Neuron (in vitro differentiated cells): ENCODE data around the gene SLC26A9.

Source experiments
- H2AFZ ChIP-seq: one replicate; pipeline ENCODE4 v1.6.1; 2013; ENCODE audit warnings: low read depth, mild to moderate bottlenecking, inconsistent platforms, low read length, moderate library complexity
- H3K27me3 ChIP-seq: one replicate; pipeline ENCODE4 v1.6.1; 2013; ENCODE audit warnings: low read length; ENCODE audit not compliant: insufficient read depth
- H3K36me3 ChIP-seq: one replicate; pipeline ENCODE4 v1.6.1; 2013; ENCODE audit warnings: low read length; ENCODE audit not compliant: insufficient read depth
- H3K4me1 ChIP-seq: one replicate; pipeline ENCODE4 v1.6.1; 2013; ENCODE audit warnings: low read length; ENCODE audit not compliant: insufficient read depth
- H3K4me3 ChIP-seq: 2 replicates; pipeline ENCODE4 v1.5.1; 2013; ENCODE audit warnings: mild to moderate bottlenecking, low read length, moderate library complexity
- H3K9me3 ChIP-seq: one replicate; pipeline ENCODE4 v1.6.1; 2013; ENCODE audit warnings: low read length

The SLC26A9 gene

GRCh38 chr1:205925736-205926135 lies 17.5 kb downstream of the SLC26A9 start:
- Histone ChIP-seq H3K9me3 (no peaks in the 10 kb centered on the region), H3K4me1 (no peaks in the 10 kb centered on the region), H3K27me3 (peaks cover 3% of the 10 kb centered on the region), H3K4me3 (no peak overlapping the region), H3K36me3 (no peaks in the 10 kb centered on the region), H2AFZ (no peak overlapping the region)

- Histone ChIP-seq H3K9me3 (no peaks in the 10 kb centered on the region), H3K4me3 (no peak overlapping the region), H3K36me3 (no peaks in the 10 kb centered on the region), H3K4me1 (no peaks in the 10 kb centered on the region), H2AFZ (no peak overlapping the region), H3K27me3 (peaks cover 3% of the 10 kb centered on the region)
These were observed 18.8 kb downstream of the SLC26A9 start for GRCh38 chr1:205924460-205924790.

GRCh38 chr1:205923651-205924459 lies 19.4 kb downstream of the SLC26A9 start:
- H3K27me3 ChIP-seq = peaks cover 3% of the 10 kb centered on the region
- no peak overlapping the region for H3K4me3 ChIP-seq
- H3K9me3 ChIP-seq = no peaks in the 10 kb centered on the region
- no peak overlapping the region for H2AFZ ChIP-seq
- no peaks in the 10 kb centered on the region for H3K4me1 ChIP-seq
- no peaks in the 10 kb centered on the region for H3K36me3 ChIP-seq

- H3K27me3 ChIP-seq = peaks cover 3% of the 10 kb centered on the region
- H3K4me1 ChIP-seq = no peaks in the 10 kb centered on the region
- no peak overlapping the region for H3K4me3 ChIP-seq
- H3K9me3 ChIP-seq = no peaks in the 10 kb centered on the region
- H2AFZ ChIP-seq = no peak overlapping the region
- H3K36me3 ChIP-seq = no peaks in the 10 kb centered on the region
These were observed 20.4 kb downstream of the SLC26A9 start for GRCh38 chr1:205922806-205923205.

- Histone ChIP-seq H3K4me1 (no peaks in the 10 kb centered on the region), H3K9me3 (no peaks in the 10 kb centered on the region), H3K4me3 (no peak overlapping the region), H3K27me3 (peaks cover 3% of the 10 kb centered on the region), H2AFZ (no peak overlapping the region), H3K36me3 (no peaks in the 10 kb centered on the region)
These were observed 20.9 kb downstream of the SLC26A9 start for GRCh38 chr1:205922314-205922713.

GRCh38 chr1:205921570-205921909 lies 21.7 kb downstream of the SLC26A9 start:
- Histone ChIP-seq H3K27me3 (peaks cover 3% of the 10 kb centered on the region), H3K4me3 (no peak overlapping the region), H3K4me1 (no peaks in the 10 kb centered on the region), H3K9me3 (no peaks in the 10 kb centered on the region), H2AFZ (no peak overlapping the region), H3K36me3 (no peaks in the 10 kb centered on the region)

- Histone ChIP-seq H3K4me1 (no peaks in the 10 kb centered on the region), H3K4me3 (no peak overlapping the region), H3K27me3 (no peaks in the 10 kb centered on the region), H2AFZ (no peak overlapping the region), H3K36me3 (no peaks in the 10 kb centered on the region), H3K9me3 (no peaks in the 10 kb centered on the region)
These were observed 22.2 kb downstream of the SLC26A9 start for GRCh38 chr1:205920861-205921569.

GRCh38 chr1:205920159-205920558 lies 23.1 kb downstream of the SLC26A9 start:
- Histone ChIP-seq H3K4me3 (no peak overlapping the region), H3K4me1 (no peaks in the 10 kb centered on the region), H3K27me3 (no peaks in the 10 kb centered on the region), H3K36me3 (no peaks in the 10 kb centered on the region), H2AFZ (no peak overlapping the region), H3K9me3 (no peaks in the 10 kb centered on the region)

GRCh38 chr1:205918955-205919746 lies 24.1 kb downstream of the SLC26A9 start:
- no peak overlapping the region for H2AFZ ChIP-seq
- no peaks in the 10 kb centered on the region for H3K4me1 ChIP-seq
- no peak overlapping the region for H3K4me3 ChIP-seq
- no peaks in the 10 kb centered on the region for H3K27me3 ChIP-seq
- no peaks in the 10 kb centered on the region for H3K9me3 ChIP-seq
- no peaks in the 10 kb centered on the region for H3K36me3 ChIP-seq

- no peaks in the 10 kb centered on the region for H3K4me1 ChIP-seq
- H3K9me3 ChIP-seq = no peaks in the 10 kb centered on the region
- no peaks in the 10 kb centered on the region for H3K36me3 ChIP-seq
- no peak overlapping the region for H3K4me3 ChIP-seq
- no peak overlapping the region for H2AFZ ChIP-seq
- no peaks in the 10 kb centered on the region for H3K27me3 ChIP-seq
These were observed 25.6 kb downstream of the SLC26A9 start for GRCh38 chr1:205917466-205918238.

- no peaks in the 10 kb centered on the region for H3K4me1 ChIP-seq
- H2AFZ ChIP-seq = no peak overlapping the region
- H3K36me3 ChIP-seq = no peaks in the 10 kb centered on the region
- no peak overlapping the region for H3K4me3 ChIP-seq
- H3K9me3 ChIP-seq = no peaks in the 10 kb centered on the region
- H3K27me3 ChIP-seq = no peaks in the 10 kb centered on the region
These were observed 26.7 kb downstream of the SLC26A9 start for GRCh38 chr1:205916541-205916940.

- no peaks in the 10 kb centered on the region for H3K27me3 ChIP-seq
These were observed 27.8 kb downstream of the SLC26A9 start for GRCh38 chr1:205915354-205915990.

More at GRCh38 chr1:205915354-205915990, 27.8 kb downstream of the SLC26A9 start:
- Histone ChIP-seq H3K4me1 (no peaks in the 10 kb centered on the region), H3K4me3 (no peak overlapping the region), H2AFZ (no peak overlapping the region), H3K36me3 (no peaks in the 10 kb centered on the region), H3K9me3 (no peaks in the 10 kb centered on the region)
